ENCODE measurements around the gene KPTN. TPM values are rescaled to one million over a fixed set of nuclear protein-coding genes. Genes with fewer than 3 reads are reported as not detected.

Gene KPTN
- total RNA-seq, 1 donor from 2014 or later = 15.9 TPM

GRCh38 chr19:47456721-47457474 is 27.1 kb downstream of the KPTN start:
- H3K4me1 ChIP-seq (ENCODE audit: insufficient read depth, low read length) = no peaks in the 10 kb centered on the region
- H3K27me3 ChIP-seq (ENCODE audit: insufficient read depth, low read length) = peaks cover 58% of the 10 kb centered on the region
- H3K36me3 Mint-ChIP-seq (ENCODE audit: low read depth, unreplicated experiment) = peaks cover 21% of the 10 kb centered on the region
- H3K79me2 ChIP-seq (ENCODE audit: insufficient read depth, low read length) = no peaks in the 10 kb centered on the region
- H3K9ac ChIP-seq (ENCODE audit: low read length) = no peak overlapping the region
- no peak overlapping the region for H3K4me2 ChIP-seq (ENCODE audit: low read length)
- TF ChIP-seq CTCF (IDR thresholded peaks at IDR 0.05; ENCODE audit: insufficient read depth, low read depth, low read length) = no peak
- TF ChIP-seq EZH2 (IDR thresholded peaks at IDR 0.05; ENCODE audit: insufficient read depth, low read length) = no peak
- no peaks in the 10 kb centered on the region for H3K36me3 ChIP-seq (ENCODE audit: insufficient read depth, low read length)
- H3K9me3 ChIP-seq (ENCODE audit: insufficient read depth, low read depth, low read length) = peaks cover 20% of the 10 kb centered on the region
- peaks cover 17% of the 10 kb centered on the region for H3K27me3 Mint-ChIP-seq (ENCODE audit: low read depth, unreplicated experiment)
- peaks cover 20% of the 10 kb centered on the region for H3K9me3 Mint-ChIP-seq (ENCODE audit: unreplicated experiment)
- FAIRE-seq (no peak), DNase-seq (ENCODE audit: low read depth) (no peak)
- H3K27ac ChIP-seq (ENCODE audit: low read depth, low read length) = no peak overlapping the region
- peaks cover 3% of the 10 kb centered on the region for H4K20me1 ChIP-seq (ENCODE audit: insufficient read depth, low read length)
- H3K27ac Mint-ChIP-seq (ENCODE audit: unreplicated experiment) = no peak overlapping the region
- no peak overlapping the region for H3K4me3 ChIP-seq (ENCODE audit: insufficient read depth, low read depth, low read length)
- no peak overlapping the region for H3K4me3 Mint-ChIP-seq (ENCODE audit: unreplicated experiment)
- H2AFZ ChIP-seq (ENCODE audit: low read depth, low read length) = no peak overlapping the region
- H3K4me1 Mint-ChIP-seq (ENCODE audit: low read depth, unreplicated experiment) = no peaks in the 10 kb centered on the region

- Mint-ChIP-seq H3K9me3 (ENCODE audit: unreplicated experiment) (peaks cover 12% of the 10 kb centered on the region), H3K4me1 (ENCODE audit: low read depth, unreplicated experiment) (peaks cover 6% of the 10 kb centered on the region), H3K27me3 (ENCODE audit: low read depth, unreplicated experiment) (peaks cover 49% of the 10 kb centered on the region), H3K4me3 (ENCODE audit: unreplicated experiment) (no peak overlapping the region), H3K36me3 (ENCODE audit: low read depth, unreplicated experiment) (peaks cover 17% of the 10 kb centered on the region), H3K27ac (ENCODE audit: unreplicated experiment) (no peak overlapping the region)
- FAIRE-seq = no peak
- Histone ChIP-seq H3K36me3 (ENCODE audit: insufficient read depth, low read length) (no peaks in the 10 kb centered on the region), H4K20me1 (ENCODE audit: insufficient read depth, low read length) (no peaks in the 10 kb centered on the region), H3K79me2 (ENCODE audit: insufficient read depth, low read length) (no peaks in the 10 kb centered on the region), H3K9ac (ENCODE audit: low read length) (no peak overlapping the region), H3K9me3 (ENCODE audit: insufficient read depth, low read depth, low read length) (peaks cover 4% of the 10 kb centered on the region), H3K4me3 (ENCODE audit: insufficient read depth, low read depth, low read length) (no peak overlapping the region), H3K27ac (ENCODE audit: low read depth, low read length) (no peak overlapping the region), H2AFZ (ENCODE audit: low read depth, low read length) (no peak overlapping the region), H3K4me1 (ENCODE audit: insufficient read depth, low read length) (peaks cover 9% of the 10 kb centered on the region), H3K4me2 (ENCODE audit: low read length) (no peak overlapping the region), H3K27me3 (ENCODE audit: insufficient read depth, low read length) (peaks cover 56% of the 10 kb centered on the region)
- no peak for DNase-seq (ENCODE audit: low read depth)
- TF ChIP-seq EZH2 (IDR thresholded peaks at IDR 0.05; ENCODE audit: insufficient read depth, low read length) (no peak), CTCF (IDR thresholded peaks at IDR 0.05; ENCODE audit: insufficient read depth, low read depth, low read length) (no peak)
Measured at GRCh38 chr19:47450478-47450877, 33.5 kb downstream of the KPTN start.

GRCh38 chr19:47448360-47448727 is 35.7 kb downstream of the KPTN start:
- H4K20me1 ChIP-seq (ENCODE audit: insufficient read depth, low read length) = no peaks in the 10 kb centered on the region
- peaks cover 64% of the 10 kb centered on the region for H3K27me3 ChIP-seq (ENCODE audit: insufficient read depth, low read length)
- H3K4me3 Mint-ChIP-seq (ENCODE audit: unreplicated experiment) = peak overlapping the region; percentile 23
- no peak overlapping the region for H3K27ac ChIP-seq (ENCODE audit: low read depth, low read length)
- H3K36me3 Mint-ChIP-seq (ENCODE audit: low read depth, unreplicated experiment) = peaks cover 3% of the 10 kb centered on the region
- no peak for FAIRE-seq
- H2AFZ ChIP-seq (ENCODE audit: low read depth, low read length) = no peak overlapping the region
- H3K36me3 ChIP-seq (ENCODE audit: insufficient read depth, low read length) = no peaks in the 10 kb centered on the region
- H3K9me3 ChIP-seq (ENCODE audit: insufficient read depth, low read depth, low read length) = peaks cover 3% of the 10 kb centered on the region
- peaks cover 4% of the 10 kb centered on the region for H3K9me3 Mint-ChIP-seq (ENCODE audit: unreplicated experiment)
- peaks cover 56% of the 10 kb centered on the region for H3K27me3 Mint-ChIP-seq (ENCODE audit: low read depth, unreplicated experiment)
- no peak overlapping the region for H3K27ac Mint-ChIP-seq (ENCODE audit: unreplicated experiment)
- DNase-seq (ENCODE audit: low read depth) = no peak
- peaks cover 8% of the 10 kb centered on the region for H3K4me1 Mint-ChIP-seq (ENCODE audit: low read depth, unreplicated experiment)
- no peaks in the 10 kb centered on the region for H3K79me2 ChIP-seq (ENCODE audit: insufficient read depth, low read length)
- no peak for TF ChIP-seq EZH2 (IDR thresholded peaks at IDR 0.05; ENCODE audit: insufficient read depth, low read length)
- no peak for TF ChIP-seq CTCF (IDR thresholded peaks at IDR 0.05; ENCODE audit: insufficient read depth, low read depth, low read length)
- peaks cover 9% of the 10 kb centered on the region for H3K4me1 ChIP-seq (ENCODE audit: insufficient read depth, low read length)
- no peak overlapping the region for H3K4me2 ChIP-seq (ENCODE audit: low read length)
- no peak overlapping the region for H3K9ac ChIP-seq (ENCODE audit: low read length)
- no peak overlapping the region for H3K4me3 ChIP-seq (ENCODE audit: insufficient read depth, low read depth, low read length)

All from astrocyte (in vitro differentiated cells and primary cell).